Activated B cell treated with CpG ODN at 0.5 μM for 24 hours (primary cell): ENCODE data around the gene LBR. TPM values are rescaled to one million over a fixed set of nuclear protein-coding genes. Genes with fewer than 3 reads are reported as not detected.

Experiments used
- ATAC-seq: fragments of 200-7000 bp; cut with Tn5 transposase; one replicate; pipeline ENCODE4 v1.10.0; 2021; ENCODE audit warnings: low read depth, mild to moderate bottlenecking, moderate library complexity
- CTCF ChIA-PET: fragments of 350-600 bp; sonication (Branson Sonifier 250); formaldehyde crosslinking; loops from one replicate; lab custom pipeline; 2021; ENCODE audit warnings: antibody characterized with exemption; lab: Charles Lee
- POLR2A ChIA-PET: fragments of 350-600 bp; sonication (Branson Sonifier 250); formaldehyde crosslinking; loops from one replicate; lab custom pipeline; 2021; ENCODE audit warnings: antibody characterized with exemption; lab: Charles Lee
- DNase-seq: peaks from one replicate; pipeline ENCODE4 v3.0.0; 2022
- H3K27ac Mint-ChIP-seq: one replicate; pipeline ENCODE4 v1.8.0; 2020; ENCODE audit warnings: mixed read lengths
- H3K27me3 Mint-ChIP-seq: one replicate; pipeline ENCODE4 v1.8.0; 2021; ENCODE audit warnings: mixed read lengths
- H3K36me3 Mint-ChIP-seq: one replicate; pipeline ENCODE4 v1.8.0; 2021; ENCODE audit warnings: low read depth, mixed read lengths
- H3K4me1 Mint-ChIP-seq: one replicate; pipeline ENCODE4 v1.8.0; 2021; ENCODE audit warnings: mixed read lengths
- H3K4me3 Mint-ChIP-seq: one replicate; pipeline ENCODE4 v1.8.0; 2020; ENCODE audit warnings: mild to moderate bottlenecking, mixed read lengths
- H3K9me3 Mint-ChIP-seq: one replicate; pipeline ENCODE4 v1.8.0; 2020; ENCODE audit warnings: mixed read lengths
- intact Hi-C: fragments of 100-400 bp; cut with micrococcal nuclease; formaldehyde crosslinking; loops from one replicate; pipeline ENCODE4 v1.15.1; 2024
- total RNA-seq: library from RNA; stranded (reverse); gene quantifications from 2 replicates; pipeline ENCODE4 v1.2.3, GENCODE V29; 2022
- TF ChIP-seq, protein P1 (sequence below): fragments of 200-600 bp; IDR thresholded peaks from one replicate; pipeline ENCODE4 v1.8.0; 2022; ENCODE audit warnings: antibody characterized with exemption, mild to moderate bottlenecking

The LBR gene
- total RNA-seq, 1 donor from 2014 or later = 113 TPM

DNA sequence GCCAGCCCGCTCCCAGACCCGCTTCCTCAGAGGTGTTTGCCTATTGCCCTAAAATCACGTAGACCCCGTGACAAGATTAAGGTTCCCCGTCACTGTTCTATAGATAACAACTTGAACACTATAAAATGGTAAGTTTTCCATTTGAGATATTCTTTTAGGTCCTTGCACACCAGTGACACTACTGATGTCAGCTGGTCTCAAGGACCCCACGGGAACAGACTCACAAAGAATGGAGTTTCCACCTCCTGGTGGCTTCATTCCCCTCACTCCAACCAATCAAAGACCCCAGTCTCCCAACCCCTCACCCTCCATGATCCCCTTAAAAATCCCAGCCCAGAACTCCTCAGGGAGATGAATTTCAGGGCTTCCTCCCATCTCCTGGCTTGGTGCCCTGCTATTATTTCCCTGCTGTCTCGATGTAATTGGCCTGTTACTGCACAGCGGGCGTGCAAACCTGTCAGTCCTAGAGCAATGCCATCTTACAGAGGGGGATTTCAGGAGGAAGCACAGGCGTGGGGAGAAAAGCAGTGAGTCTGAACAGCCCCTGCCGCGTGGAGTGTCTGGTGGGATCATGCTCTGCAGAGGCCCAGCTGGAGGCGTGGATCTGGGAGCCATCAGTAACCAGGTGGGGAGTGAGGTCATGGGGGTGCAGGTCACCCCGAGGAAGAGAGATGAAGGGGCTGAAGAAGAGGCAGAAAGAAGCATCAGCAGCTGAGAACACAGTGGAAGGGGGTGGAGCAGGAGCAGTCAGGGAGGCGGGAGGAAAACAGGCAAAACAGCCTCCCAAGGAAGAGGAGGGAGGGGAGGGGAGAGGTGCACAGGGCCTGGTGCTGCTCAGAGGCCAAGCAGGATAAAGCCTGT, 35.1 kb upstream of the LBR start:
- H3K4me1 Mint-ChIP-seq = peaks cover 27% of the 10 kb centered on the region
- CTCF ChIA-PET = no interaction called here
- ATAC-seq (no peak), DNase-seq (no peak)
- H3K27me3 Mint-ChIP-seq = no peaks in the 10 kb centered on the region
- POLR2A ChIA-PET = interaction anchor here (0.6 kb wide), 1 partner anchor 397 kb away, joined by 4 read pairs; no protein-coding TSS in a partner anchor
- intact Hi-C loops = no loop called here
- H3K36me3 Mint-ChIP-seq = no peaks in the 10 kb centered on the region
- no peaks in the 10 kb centered on the region for H3K9me3 Mint-ChIP-seq
- TF ChIP-seq, protein P1, sequence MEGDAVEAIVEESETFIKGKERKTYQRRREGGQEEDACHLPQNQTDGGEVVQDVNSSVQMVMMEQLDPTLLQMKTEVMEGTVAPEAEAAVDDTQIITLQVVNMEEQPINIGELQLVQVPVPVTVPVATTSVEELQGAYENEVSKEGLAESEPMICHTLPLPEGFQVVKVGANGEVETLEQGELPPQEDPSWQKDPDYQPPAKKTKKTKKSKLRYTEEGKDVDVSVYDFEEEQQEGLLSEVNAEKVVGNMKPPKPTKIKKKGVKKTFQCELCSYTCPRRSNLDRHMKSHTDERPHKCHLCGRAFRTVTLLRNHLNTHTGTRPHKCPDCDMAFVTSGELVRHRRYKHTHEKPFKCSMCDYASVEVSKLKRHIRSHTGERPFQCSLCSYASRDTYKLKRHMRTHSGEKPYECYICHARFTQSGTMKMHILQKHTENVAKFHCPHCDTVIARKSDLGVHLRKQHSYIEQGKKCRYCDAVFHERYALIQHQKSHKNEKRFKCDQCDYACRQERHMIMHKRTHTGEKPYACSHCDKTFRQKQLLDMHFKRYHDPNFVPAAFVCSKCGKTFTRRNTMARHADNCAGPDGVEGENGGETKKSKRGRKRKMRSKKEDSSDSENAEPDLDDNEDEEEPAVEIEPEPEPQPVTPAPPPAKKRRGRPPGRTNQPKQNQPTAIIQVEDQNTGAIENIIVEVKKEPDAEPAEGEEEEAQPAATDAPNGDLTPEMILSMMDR = no peak
- no peak overlapping the region for H3K4me3 Mint-ChIP-seq
- no peak overlapping the region for H3K27ac Mint-ChIP-seq

DNA sequence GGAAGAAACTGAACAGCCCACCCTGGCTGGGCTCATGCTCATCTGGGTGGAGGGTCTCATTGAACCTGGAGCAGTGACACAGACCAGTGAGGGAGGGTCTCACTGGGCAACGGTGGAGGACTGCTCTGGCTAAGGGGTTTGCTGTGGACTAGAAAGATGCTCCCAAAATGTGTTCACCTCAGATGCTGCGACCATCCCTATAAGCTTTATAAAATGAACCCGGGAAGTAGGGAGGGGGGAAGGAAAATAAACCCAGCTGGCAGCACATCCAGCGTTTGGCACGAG, 34.5 kb upstream of the LBR start:
- ChIA-PET POLR2A (interaction anchor here (0.6 to 1.3 kb wide), 2 partner anchors 15 to 397 kb away, joined by 3 to 4 read pairs; no protein-coding TSS in a partner anchor), CTCF (no interaction called here)
- ATAC-seq = no peak
- H3K4me3 Mint-ChIP-seq = no peak overlapping the region
- H3K4me1 Mint-ChIP-seq = peaks cover 21% of the 10 kb centered on the region
- no peaks in the 10 kb centered on the region for H3K9me3 Mint-ChIP-seq
- no peaks in the 10 kb centered on the region for H3K27me3 Mint-ChIP-seq
- TF ChIP-seq, protein P1 = no peak
- no peaks in the 10 kb centered on the region for H3K36me3 Mint-ChIP-seq
- H3K27ac Mint-ChIP-seq = no peak overlapping the region
- intact Hi-C loops = no loop called here
- DNase-seq = no peak

DNA sequence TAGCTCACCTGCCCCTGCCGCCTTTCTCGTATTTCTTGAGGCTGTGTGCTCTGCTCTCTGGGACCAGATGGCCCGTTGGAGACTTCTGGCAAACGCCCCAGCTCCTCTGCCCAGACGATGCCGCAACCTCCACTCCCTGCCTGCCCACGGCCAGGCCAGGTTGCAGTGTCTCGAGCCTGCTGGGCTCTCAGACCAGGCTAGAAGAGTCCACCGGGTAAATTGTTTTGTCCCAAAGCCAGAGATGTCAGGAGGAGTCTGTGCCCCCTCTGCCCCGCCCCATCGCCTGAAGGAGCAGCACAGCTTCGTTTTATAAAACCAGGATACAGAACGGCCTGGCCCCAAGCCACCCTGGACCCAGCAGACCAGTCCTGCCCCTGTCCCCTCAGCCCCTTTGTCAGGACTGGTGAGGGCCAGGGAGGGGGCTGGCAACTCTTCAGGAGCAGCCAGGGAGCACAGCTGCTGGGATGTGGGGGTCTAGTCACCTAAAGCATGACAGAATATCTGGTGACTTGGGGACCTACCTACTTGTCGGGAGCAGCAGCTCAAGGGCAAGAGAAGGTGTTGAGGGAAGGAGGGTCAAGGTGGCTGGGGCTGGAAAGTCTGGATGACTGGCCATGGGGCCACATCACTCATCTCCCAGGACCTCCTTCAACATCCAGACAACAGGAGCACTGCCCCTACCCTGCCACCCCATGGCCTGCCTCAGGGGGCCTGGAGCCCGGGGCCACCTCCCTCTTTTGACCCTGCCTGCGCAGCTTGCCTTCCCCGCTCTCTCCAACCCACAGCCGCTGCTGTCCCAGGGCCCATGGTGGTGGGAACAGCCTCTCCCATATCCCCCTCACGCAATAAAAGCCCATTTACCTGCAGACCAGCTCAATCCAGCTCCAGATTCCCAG, 33.9 kb upstream of the LBR start:
- TF ChIP-seq, protein P1 = no peak
- H3K27me3 Mint-ChIP-seq = no peaks in the 10 kb centered on the region
- intact Hi-C loops = no loop called here
- H3K36me3 Mint-ChIP-seq = no peaks in the 10 kb centered on the region
- no peak for DNase-seq
- ATAC-seq = no peak
- H3K4me1 Mint-ChIP-seq = peaks cover 16% of the 10 kb centered on the region
- H3K27ac Mint-ChIP-seq = no peak overlapping the region
- H3K9me3 Mint-ChIP-seq = no peaks in the 10 kb centered on the region
- ChIA-PET POLR2A (interaction anchor here (0.6 to 1.6 kb wide), 3 partner anchors 13 to 398 kb away, joined by 3 to 4 read pairs (median 3); no protein-coding TSS in a partner anchor), CTCF (no interaction called here)
- no peak overlapping the region for H3K4me3 Mint-ChIP-seq

DNA sequence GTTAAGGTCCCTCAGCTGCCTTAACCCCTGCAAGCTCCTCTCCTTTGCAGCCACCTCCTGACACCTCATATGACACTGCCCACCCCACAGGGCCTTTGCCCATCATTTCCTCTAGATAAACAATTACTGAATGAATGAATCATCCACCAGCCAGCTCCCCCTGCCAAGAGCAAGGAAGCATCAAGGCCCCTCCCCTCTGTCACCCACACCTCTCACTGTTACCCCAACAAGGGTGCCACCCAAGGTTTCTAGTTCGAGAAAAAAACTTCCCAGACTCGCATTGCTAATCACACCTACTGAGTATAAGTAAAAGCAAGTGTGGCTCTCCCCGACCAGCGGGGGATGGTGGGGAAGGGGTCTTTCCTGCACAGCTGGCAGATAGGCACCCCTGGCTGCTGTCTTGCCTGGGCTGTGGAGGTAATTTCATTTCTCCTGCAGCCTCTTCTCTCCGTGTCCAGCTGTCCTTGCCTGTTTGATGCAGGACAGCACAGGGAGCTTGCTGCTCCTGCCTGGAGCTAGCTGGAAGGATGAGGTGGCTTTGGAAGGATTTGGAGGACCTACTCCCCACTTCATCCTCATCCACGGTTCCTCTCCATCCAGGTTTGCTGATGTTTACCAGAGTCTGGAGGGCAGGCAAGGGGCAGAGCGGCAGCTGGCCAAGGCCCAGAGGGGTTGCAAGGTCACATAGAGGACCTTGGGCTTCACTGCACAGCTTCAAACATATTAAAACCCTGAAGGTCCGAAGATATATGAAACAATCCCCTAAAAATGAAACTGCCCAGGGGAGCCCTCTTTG, 33.1 kb upstream of the LBR start:
- Mint-ChIP-seq H3K27ac (no peak overlapping the region), H3K4me1 (peaks cover 9% of the 10 kb centered on the region), H3K9me3 (no peaks in the 10 kb centered on the region), H3K36me3 (no peaks in the 10 kb centered on the region), H3K27me3 (no peaks in the 10 kb centered on the region), H3K4me3 (no peak overlapping the region)
- ATAC-seq (no peak), DNase-seq (no peak)
- POLR2A ChIA-PET = interaction anchor here (0.6 to 1.6 kb wide), 3 partner anchors 12 to 515 kb away, joined by 3 read pairs; no protein-coding TSS in a partner anchor
- CTCF ChIA-PET = interaction anchor here (0.9 kb wide), 1 partner anchor 15 kb away, joined by 3 read pairs; no protein-coding TSS in a partner anchor
- TF ChIP-seq, protein P1 = no peak
- intact Hi-C loops = no loop called here
